Measurements from ENCODE around the gene C12orf43.

DNA sequence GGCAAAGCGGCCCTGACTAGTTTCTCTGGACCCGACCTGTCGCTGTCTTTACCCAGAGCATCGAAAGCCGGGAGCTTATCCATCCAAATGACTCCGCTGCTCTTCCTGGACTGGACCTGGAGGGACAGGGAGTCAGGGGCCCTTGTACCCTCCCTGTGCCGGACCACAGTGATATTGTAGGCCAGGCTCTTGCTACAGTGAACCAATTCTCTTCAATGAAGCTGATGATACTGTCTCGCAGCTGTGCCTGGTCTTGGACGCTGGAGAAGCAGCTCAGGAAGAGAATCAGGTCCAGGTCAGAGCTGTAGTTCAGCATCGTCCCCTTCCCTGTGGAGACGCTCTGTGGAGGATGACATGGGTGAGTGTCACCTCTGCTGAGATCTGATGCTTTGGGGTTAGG is 37.4 kb upstream of the C12orf43 start:
- TF ChIP-seq, protein P1, sequence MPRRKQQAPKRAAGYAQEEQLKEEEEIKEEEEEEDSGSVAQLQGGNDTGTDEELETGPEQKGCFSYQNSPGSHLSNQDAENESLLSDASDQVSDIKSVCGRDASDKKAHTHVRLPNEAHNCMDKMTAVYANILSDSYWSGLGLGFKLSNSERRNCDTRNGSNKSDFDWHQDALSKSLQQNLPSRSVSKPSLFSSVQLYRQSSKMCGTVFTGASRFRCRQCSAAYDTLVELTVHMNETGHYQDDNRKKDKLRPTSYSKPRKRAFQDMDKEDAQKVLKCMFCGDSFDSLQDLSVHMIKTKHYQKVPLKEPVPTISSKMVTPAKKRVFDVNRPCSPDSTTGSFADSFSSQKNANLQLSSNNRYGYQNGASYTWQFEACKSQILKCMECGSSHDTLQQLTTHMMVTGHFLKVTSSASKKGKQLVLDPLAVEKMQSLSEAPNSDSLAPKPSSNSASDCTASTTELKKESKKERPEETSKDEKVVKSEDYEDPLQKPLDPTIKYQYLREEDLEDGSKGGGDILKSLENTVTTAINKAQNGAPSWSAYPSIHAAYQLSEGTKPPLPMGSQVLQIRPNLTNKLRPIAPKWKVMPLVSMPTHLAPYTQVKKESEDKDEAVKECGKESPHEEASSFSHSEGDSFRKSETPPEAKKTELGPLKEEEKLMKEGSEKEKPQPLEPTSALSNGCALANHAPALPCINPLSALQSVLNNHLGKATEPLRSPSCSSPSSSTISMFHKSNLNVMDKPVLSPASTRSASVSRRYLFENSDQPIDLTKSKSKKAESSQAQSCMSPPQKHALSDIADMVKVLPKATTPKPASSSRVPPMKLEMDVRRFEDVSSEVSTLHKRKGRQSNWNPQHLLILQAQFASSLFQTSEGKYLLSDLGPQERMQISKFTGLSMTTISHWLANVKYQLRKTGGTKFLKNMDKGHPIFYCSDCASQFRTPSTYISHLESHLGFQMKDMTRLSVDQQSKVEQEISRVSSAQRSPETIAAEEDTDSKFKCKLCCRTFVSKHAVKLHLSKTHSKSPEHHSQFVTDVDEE (CRISPR knock-in tag; IDR thresholded peaks at IDR 0.05): no peak
- TF ChIP-seq ZNF8 (CRISPR knock-in tag; IDR thresholded peaks at IDR 0.05): no peak
- no peak for TF ChIP-seq RARB (CRISPR knock-in tag; IDR thresholded peaks at IDR 0.05)
- TF ChIP-seq, protein P2, sequence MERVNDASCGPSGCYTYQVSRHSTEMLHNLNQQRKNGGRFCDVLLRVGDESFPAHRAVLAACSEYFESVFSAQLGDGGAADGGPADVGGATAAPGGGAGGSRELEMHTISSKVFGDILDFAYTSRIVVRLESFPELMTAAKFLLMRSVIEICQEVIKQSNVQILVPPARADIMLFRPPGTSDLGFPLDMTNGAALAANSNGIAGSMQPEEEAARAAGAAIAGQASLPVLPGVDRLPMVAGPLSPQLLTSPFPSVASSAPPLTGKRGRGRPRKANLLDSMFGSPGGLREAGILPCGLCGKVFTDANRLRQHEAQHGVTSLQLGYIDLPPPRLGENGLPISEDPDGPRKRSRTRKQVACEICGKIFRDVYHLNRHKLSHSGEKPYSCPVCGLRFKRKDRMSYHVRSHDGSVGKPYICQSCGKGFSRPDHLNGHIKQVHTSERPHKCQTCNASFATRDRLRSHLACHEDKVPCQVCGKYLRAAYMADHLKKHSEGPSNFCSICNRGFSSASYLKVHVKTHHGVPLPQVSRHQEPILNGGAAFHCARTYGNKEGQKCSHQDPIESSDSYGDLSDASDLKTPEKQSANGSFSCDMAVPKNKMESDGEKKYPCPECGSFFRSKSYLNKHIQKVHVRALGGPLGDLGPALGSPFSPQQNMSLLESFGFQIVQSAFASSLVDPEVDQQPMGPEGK (CRISPR knock-in tag; IDR thresholded peaks at IDR 0.05; ENCODE audit: borderline replicate concordance): no peak
- TF ChIP-seq, protein P3, sequence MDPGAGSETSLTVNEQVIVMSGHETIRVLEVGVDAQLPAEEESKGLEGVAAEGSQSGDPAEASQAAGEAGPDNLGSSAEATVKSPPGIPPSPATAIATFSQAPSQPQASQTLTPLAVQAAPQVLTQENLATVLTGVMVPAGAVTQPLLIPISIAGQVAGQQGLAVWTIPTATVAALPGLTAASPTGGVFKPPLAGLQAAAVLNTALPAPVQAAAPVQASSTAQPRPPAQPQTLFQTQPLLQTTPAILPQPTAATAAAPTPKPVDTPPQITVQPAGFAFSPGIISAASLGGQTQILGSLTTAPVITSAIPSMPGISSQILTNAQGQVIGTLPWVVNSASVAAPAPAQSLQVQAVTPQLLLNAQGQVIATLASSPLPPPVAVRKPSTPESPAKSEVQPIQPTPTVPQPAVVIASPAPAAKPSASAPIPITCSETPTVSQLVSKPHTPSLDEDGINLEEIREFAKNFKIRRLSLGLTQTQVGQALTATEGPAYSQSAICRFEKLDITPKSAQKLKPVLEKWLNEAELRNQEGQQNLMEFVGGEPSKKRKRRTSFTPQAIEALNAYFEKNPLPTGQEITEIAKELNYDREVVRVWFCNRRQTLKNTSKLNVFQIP (CRISPR knock-in tag; IDR thresholded peaks at IDR 0.05; ENCODE audit: borderline replicate concordance, low read depth): no peak
- TF ChIP-seq SNAI2 (CRISPR knock-in tag; IDR thresholded peaks at IDR 0.05): no peak
- TF ChIP-seq, protein P4, sequence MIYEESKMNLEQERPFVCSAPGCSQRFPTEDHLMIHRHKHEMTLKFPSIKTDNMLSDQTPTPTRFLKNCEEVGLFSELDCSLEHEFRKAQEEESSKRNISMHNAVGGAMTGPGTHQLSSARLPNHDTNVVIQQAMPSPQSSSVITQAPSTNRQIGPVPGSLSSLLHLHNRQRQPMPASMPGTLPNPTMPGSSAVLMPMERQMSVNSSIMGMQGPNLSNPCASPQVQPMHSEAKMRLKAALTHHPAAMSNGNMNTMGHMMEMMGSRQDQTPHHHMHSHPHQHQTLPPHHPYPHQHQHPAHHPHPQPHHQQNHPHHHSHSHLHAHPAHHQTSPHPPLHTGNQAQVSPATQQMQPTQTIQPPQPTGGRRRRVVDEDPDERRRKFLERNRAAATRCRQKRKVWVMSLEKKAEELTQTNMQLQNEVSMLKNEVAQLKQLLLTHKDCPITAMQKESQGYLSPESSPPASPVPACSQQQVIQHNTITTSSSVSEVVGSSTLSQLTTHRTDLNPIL (CRISPR knock-in tag; IDR thresholded peaks at IDR 0.05; ENCODE audit: low read depth): no peak
- TF ChIP-seq, protein P5, sequence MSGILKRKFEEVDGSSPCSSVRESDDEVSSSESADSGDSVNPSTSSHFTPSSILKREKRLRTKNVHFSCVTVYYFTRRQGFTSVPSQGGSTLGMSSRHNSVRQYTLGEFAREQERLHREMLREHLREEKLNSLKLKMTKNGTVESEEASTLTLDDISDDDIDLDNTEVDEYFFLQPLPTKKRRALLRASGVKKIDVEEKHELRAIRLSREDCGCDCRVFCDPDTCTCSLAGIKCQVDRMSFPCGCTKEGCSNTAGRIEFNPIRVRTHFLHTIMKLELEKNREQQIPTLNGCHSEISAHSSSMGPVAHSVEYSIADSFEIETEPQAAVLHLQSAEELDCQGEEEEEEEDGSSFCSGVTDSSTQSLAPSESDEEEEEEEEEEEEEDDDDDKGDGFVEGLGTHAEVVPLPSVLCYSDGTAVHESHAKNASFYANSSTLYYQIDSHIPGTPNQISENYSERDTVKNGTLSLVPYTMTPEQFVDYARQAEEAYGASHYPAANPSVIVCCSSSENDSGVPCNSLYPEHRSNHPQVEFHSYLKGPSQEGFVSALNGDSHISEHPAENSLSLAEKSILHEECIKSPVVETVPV (CRISPR knock-in tag; IDR thresholded peaks at IDR 0.05): no peak
- no peak for TF ChIP-seq BACH2 (CRISPR knock-in tag; IDR thresholded peaks at IDR 0.05; ENCODE audit: borderline replicate concordance)
- TF ChIP-seq ZFP3 (CRISPR knock-in tag; IDR thresholded peaks at IDR 0.05): no peak
- no peak for TF ChIP-seq ARNTL (CRISPR knock-in tag; IDR thresholded peaks at IDR 0.05; ENCODE audit: borderline replicate concordance, low read depth)

Measured in SK-N-SH treated with all-trans-retinoic acid at 6 μM for 48 hours (cell line).